IMR-90 (cell line): ENCODE results near the gene NOL4L.

ENCODE experiments used
- BHLHE40 ChIP-seq: fragments of 150-350 bp; IDR thresholded peaks from 2 replicates; pipeline ENCODE4 v1.6.1; 2016; ENCODE audit warnings: mild to moderate bottlenecking, low read depth, low read length
- CTCF ChIP-seq: conservative IDR thresholded peaks from 2 replicates; pipeline ENCODE4 v1.5.1; 2012; ENCODE audit warnings: mild to moderate bottlenecking, low read depth, low read length, improper control_type of control experiment
- FOS ChIP-seq: fragments of 150-350 bp; IDR thresholded peaks from 2 replicates; pipeline ENCODE4 v1.6.1; 2016; ENCODE audit warnings: low read depth, low read length
- POLR2A ChIP-seq: IDR thresholded peaks from 2 replicates; pipeline ENCODE4 v1.6.1; 2012; ENCODE audit warnings: mild to moderate bottlenecking, low read depth, low read length

GRCh38 chr20:32466739-32467505 lies 118.2 kb downstream of the NOL4L start:
- no peak for TF ChIP-seq CTCF
- TF ChIP-seq FOS, result no peak
- TF ChIP-seq BHLHE40, result no peak
- no peak for TF ChIP-seq POLR2A
